PC-9 (cell line): Measurements from ENCODE around the gene LCE6A.

Experiments
- EZH2 ChIP-seq: fragments of 200-600 bp; sonication (generic); IDR thresholded peaks from 2 replicates; pipeline ENCODE4 v1.8.0; 2017; ENCODE audit warnings: antibody characterized with exemption, low read depth
- TF ChIP-seq, protein P1 (sequence below): fragments of 200-600 bp; sonication (generic); conservative IDR thresholded peaks from 2 replicates; pipeline ENCODE4 v1.6.1; 2017; ENCODE audit warnings: mixed run types, antibody characterized with exemption, mild to moderate bottlenecking, moderate library complexity

DNA sequence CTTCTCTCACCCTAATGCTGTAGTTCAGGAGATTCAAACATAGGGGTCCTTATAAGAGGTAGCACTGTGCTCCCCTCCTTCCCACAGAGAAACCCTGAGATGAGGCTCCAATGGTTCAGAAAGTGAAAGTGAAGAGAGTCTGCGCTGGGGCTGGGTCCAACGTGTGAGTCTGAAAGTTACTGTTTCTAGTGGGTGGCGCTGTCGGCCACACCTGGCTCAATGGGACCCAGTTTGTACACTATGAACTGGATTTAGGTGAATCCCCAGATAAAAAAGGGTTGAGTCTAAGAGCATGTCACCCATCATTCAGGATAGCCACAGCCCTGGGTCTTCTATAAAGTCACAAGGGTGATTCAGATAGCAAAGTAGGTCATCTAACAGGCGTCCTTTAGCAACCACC, 38.3 kb downstream of the LCE6A start:
- TF ChIP-seq, protein P1, sequence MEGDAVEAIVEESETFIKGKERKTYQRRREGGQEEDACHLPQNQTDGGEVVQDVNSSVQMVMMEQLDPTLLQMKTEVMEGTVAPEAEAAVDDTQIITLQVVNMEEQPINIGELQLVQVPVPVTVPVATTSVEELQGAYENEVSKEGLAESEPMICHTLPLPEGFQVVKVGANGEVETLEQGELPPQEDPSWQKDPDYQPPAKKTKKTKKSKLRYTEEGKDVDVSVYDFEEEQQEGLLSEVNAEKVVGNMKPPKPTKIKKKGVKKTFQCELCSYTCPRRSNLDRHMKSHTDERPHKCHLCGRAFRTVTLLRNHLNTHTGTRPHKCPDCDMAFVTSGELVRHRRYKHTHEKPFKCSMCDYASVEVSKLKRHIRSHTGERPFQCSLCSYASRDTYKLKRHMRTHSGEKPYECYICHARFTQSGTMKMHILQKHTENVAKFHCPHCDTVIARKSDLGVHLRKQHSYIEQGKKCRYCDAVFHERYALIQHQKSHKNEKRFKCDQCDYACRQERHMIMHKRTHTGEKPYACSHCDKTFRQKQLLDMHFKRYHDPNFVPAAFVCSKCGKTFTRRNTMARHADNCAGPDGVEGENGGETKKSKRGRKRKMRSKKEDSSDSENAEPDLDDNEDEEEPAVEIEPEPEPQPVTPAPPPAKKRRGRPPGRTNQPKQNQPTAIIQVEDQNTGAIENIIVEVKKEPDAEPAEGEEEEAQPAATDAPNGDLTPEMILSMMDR = no peak
- no peak for TF ChIP-seq EZH2
